OCI-LY7 (cell line): Measurements from ENCODE around the gene DBN1. TPM values are rescaled to one million over a fixed set of nuclear protein-coding genes. Genes with fewer than 3 reads are reported as not detected.

Experiments
- BruUV-seq: library from RNA; stranded (reverse); fragments of 400-500 nt; replicated peaks from 2 replicates; lab custom pipeline; 2021; lab: Mats Ljungman, UMichigan
- CTCF ChIA-PET: fragments of 300-600 bp; sonication (Branson Sonifier 250); formaldehyde crosslinking; loops from one replicate; lab custom pipeline; 2022; ENCODE audit warnings: antibody characterized with exemption; ENCODE audit not compliant: unreplicated experiment; lab: Charles Lee
- POLR2A ChIA-PET: fragments of 300-600 bp; sonication (Branson Sonifier 250); formaldehyde crosslinking; loops from one replicate; lab custom pipeline; 2022; ENCODE audit warnings: antibody characterized with exemption; lab: Charles Lee
- DNase-seq: peaks from one replicate; pipeline ENCODE4 v3.0.0-alpha.2; 2015; ENCODE audit warnings: low spot score
- H2AFZ ChIP-seq: fragments of 200-600 bp; sonication (generic), shearing (Covaris generic); 2 replicates; pipeline ENCODE4 v1.6.1; 2014; ENCODE audit warnings: mild to moderate bottlenecking, antibody characterized with exemption, low read length, moderate library complexity
- H3K27ac ChIP-seq: fragments of 200-600 bp; sonication (generic); 2 replicates; pipeline ENCODE4 v1.5.1; 2014; ENCODE audit warnings: mixed run types, low read depth, mild to moderate bottlenecking, moderate library complexity, low read length, inconsistent platforms; ENCODE audit not compliant: poor library complexity, severe bottlenecking
- H3K36me3 ChIP-seq: fragments of 200-600 bp; sonication (generic); 2 replicates; pipeline ENCODE4 v1.6.1; 2014; ENCODE audit warnings: mild to moderate bottlenecking, antibody characterized with exemption, low read length, moderate library complexity, mixed read lengths; ENCODE audit not compliant: insufficient read depth
- H3K4me1 ChIP-seq: fragments of 200-600 bp; sonication (generic); 2 replicates; pipeline ENCODE4 v1.5.1; 2014; ENCODE audit warnings: mild to moderate bottlenecking, low read length; ENCODE audit not compliant: insufficient read depth, poor library complexity, severe bottlenecking
- H3K4me2 ChIP-seq: fragments of 200-600 bp; sonication (generic); 2 replicates; pipeline ENCODE4 v1.6.1; 2014; ENCODE audit warnings: mild to moderate bottlenecking, low read length
- H3K4me3 ChIP-seq: fragments of 200-600 bp; sonication (generic); 2 replicates; pipeline ENCODE4 v1.5.1; 2014; ENCODE audit warnings: mild to moderate bottlenecking, low read depth, low read length; ENCODE audit not compliant: poor library complexity, severe bottlenecking
- H3K79me2 ChIP-seq: fragments of 200-600 bp; sonication (generic); 2 replicates; pipeline ENCODE4 v1.6.1; 2016; ENCODE audit warnings: low read depth, mild to moderate bottlenecking, low read length, moderate library complexity, mixed read lengths; ENCODE audit not compliant: insufficient read depth
- H3K9me2 ChIP-seq: fragments of 200-600 bp; sonication (generic); 2 replicates; pipeline ENCODE4 v1.6.1; 2016; ENCODE audit warnings: mild to moderate bottlenecking, low read length, mixed read lengths; ENCODE audit not compliant: insufficient read depth
- H3K9me3 ChIP-seq: fragments of 200-600 bp; sonication (generic); 2 replicates; pipeline ENCODE4 v1.6.1; 2014; ENCODE audit warnings: mild to moderate bottlenecking, mixed run types, low read length, mixed read lengths
- H4K20me1 ChIP-seq: fragments of 200-600 bp; sonication (generic); 2 replicates; pipeline ENCODE4 v1.6.1; 2014; ENCODE audit warnings: mild to moderate bottlenecking, antibody characterized with exemption, low read length, moderate library complexity, mixed read lengths; ENCODE audit not compliant: insufficient read depth
- EZH2phosphoT487 ChIP-seq: fragments of 200-600 bp; sonication (generic); IDR thresholded peaks from 2 replicates; pipeline ENCODE4 v1.6.1; 2018; ENCODE audit warnings: low read depth, borderline replicate concordance, mild to moderate bottlenecking, mixed run types, antibody characterized with exemption, low read length, moderate library complexity, mixed read lengths
- intact Hi-C: fragments of 100-400 bp; cut with micrococcal nuclease; formaldehyde crosslinking; loops from one replicate; pipeline ENCODE4 v1.10.0; 2022; ENCODE audit not compliant: unreplicated experiment
- total RNA-seq, 2 experiments: library from RNA; depleted of rRNA in 1 of 2; stranded (reverse); fragments of >200 nt in 1 of 2; shearing (Covaris generic) in 1 of 2; gene quantifications; 2 replicates each; pipeline ENCODE4 v1.2.3, GENCODE V29; 2014 to 2022
- TF ChIP-seq, protein P1 (sequence below): fragments of 200-600 bp; sonication (generic); conservative IDR thresholded peaks from 2 replicates; pipeline ENCODE4 v1.5.1; 2014; ENCODE audit warnings: mild to moderate bottlenecking, antibody characterized with exemption, low read length, moderate library complexity, mixed read lengths

Gene DBN1
- total RNA-seq, 2 experiments from 2014 or later, result 11.7 to 22.0 TPM

DNA sequence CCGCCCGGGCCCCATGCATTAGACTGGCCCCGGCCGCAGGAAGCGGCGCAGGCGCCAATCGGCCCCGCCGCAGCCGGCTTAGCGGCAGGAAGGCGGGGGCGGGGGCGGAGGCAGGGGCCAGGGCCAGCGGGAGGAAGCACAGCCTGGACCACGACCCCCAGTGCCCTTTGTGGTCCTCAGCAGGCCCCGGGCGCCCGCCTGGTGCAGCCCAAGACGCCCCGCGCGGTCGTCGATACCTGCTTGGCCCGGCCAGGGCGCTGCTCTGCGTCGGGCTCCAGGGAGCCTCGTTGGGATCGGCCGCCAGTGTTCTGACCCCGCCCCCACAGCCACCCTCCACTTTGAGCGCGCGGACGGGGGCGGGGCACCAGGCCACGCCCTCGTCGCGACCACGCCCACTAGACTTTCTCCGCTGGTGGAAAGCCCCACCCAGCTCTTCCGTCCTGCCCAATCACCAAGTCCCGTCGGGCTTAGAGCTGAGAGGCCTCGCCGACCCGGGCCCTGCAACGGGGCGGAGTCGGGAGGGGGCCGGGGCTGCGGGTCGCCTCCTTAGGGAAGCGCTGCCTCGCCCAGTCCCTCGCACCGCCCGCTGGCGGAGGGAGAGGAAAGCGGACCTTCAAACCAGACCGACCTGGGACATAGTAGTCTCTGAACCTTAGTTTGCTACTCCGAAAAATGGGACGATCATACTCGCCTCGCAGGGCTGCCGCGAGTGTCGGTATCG lies 24.0 kb upstream of the DBN1 start, which contains the start of gene PDLIM7:
PDLIM7 (minus strand) TSS at position 313 of the 721 bp plus-strand sequence. CDS start 1,092 bp downstream, outside the sequence.
- no peaks in the 10 kb centered on the region for H3K9me2 ChIP-seq
- H2AFZ ChIP-seq, result peak within 1 kb of the TSS; percentile 50; the same call in 1 of the 2 replicates
- H3K9me3 ChIP-seq, result no peaks in the 10 kb centered on the region
- POLR2A ChIA-PET, result interaction anchor here (0.8 to 2.8 kb wide), 4 partner anchors 12 to 109 kb away, joined by 3 to 24 read pairs (median 4); partner anchors contain the start of gene DOK3
- no peak for TF ChIP-seq EZH2phosphoT487
- TF ChIP-seq, protein P1, sequence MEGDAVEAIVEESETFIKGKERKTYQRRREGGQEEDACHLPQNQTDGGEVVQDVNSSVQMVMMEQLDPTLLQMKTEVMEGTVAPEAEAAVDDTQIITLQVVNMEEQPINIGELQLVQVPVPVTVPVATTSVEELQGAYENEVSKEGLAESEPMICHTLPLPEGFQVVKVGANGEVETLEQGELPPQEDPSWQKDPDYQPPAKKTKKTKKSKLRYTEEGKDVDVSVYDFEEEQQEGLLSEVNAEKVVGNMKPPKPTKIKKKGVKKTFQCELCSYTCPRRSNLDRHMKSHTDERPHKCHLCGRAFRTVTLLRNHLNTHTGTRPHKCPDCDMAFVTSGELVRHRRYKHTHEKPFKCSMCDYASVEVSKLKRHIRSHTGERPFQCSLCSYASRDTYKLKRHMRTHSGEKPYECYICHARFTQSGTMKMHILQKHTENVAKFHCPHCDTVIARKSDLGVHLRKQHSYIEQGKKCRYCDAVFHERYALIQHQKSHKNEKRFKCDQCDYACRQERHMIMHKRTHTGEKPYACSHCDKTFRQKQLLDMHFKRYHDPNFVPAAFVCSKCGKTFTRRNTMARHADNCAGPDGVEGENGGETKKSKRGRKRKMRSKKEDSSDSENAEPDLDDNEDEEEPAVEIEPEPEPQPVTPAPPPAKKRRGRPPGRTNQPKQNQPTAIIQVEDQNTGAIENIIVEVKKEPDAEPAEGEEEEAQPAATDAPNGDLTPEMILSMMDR, result no peak
- BruUV-seq, result no TSS peak
- peaks cover 6% of the 10 kb centered on the region; the same call in 1 of the 2 replicates for H4K20me1 ChIP-seq
- peak within 1 kb of the TSS; percentile 29 for H3K27ac ChIP-seq
- peaks cover 60% of the 10 kb centered on the region for H3K4me1 ChIP-seq
- peak within 1 kb of the TSS; percentile 81 for H3K4me3 ChIP-seq
- intact Hi-C loops, result loop anchor here (2.0 kb wide), 2 partner anchors 43 to 107 kb away; no protein-coding TSS in a partner anchor
- peak within 1 kb of the TSS; percentile 96 for H3K4me2 ChIP-seq
- peaks cover 6% of the 10 kb centered on the region; the same call in 1 of the 2 replicates for H3K36me3 ChIP-seq
- peak; percentile 96 for DNase-seq
- CTCF ChIA-PET, result interaction anchor here (0.6 to 1.0 kb wide), 5 partner anchors 10 to 385 kb away, joined by 3 to 4 read pairs (median 3); no protein-coding TSS in a partner anchor
- no peaks in the 10 kb centered on the region for H3K79me2 ChIP-seq

- peak overlapping the region; percentile 96 for H3K4me2 ChIP-seq
- peak overlapping the region; percentile 50; the same call in 1 of the 2 replicates for H2AFZ ChIP-seq
- DNase-seq, result peak; percentile 54
- no peak for TF ChIP-seq EZH2phosphoT487
- TF ChIP-seq, protein P1, result no peak
- H3K9me2 ChIP-seq, result no peaks in the 10 kb centered on the region
- no peaks in the 10 kb centered on the region for H3K79me2 ChIP-seq
- H4K20me1 ChIP-seq, result peaks cover 6% of the 10 kb centered on the region; the same call in 1 of the 2 replicates
- peaks cover 5% of the 10 kb centered on the region; the same call in 1 of the 2 replicates for H3K36me3 ChIP-seq
- intact Hi-C loops, result loop anchor here (2.0 kb wide), 2 partner anchors 42 to 106 kb away; no protein-coding TSS in a partner anchor
- BruUV-seq, result no TSS peak
- H3K27ac ChIP-seq, result peak overlapping the region; percentile 29
- ChIA-PET CTCF (interaction anchor here (0.6 to 1.0 kb wide), 3 partner anchors 11 to 384 kb away, joined by 3 to 4 read pairs (median 3); no protein-coding TSS in a partner anchor), POLR2A (interaction anchor here (0.6 to 2.8 kb wide), 3 partner anchors 13 to 546 kb away, joined by 4 to 24 read pairs (median 4); partner anchors contain the start of gene DOK3)
- no peaks in the 10 kb centered on the region for H3K9me3 ChIP-seq
- H3K4me1 ChIP-seq, result peaks cover 53% of the 10 kb centered on the region
- H3K4me3 ChIP-seq, result peak overlapping the region; percentile 81
Measured at GRCh38 chr5:177496727-177497291, 23.4 kb upstream of the DBN1 start.
